Measurements from ENCODE around the gene BSND.
"Not testable (repeated sequence)": the region's sequence is repeated elsewhere in the genome, so short reads cannot be mapped to it uniquely, and the experiment has no call there.

Gene BSND

DNA sequence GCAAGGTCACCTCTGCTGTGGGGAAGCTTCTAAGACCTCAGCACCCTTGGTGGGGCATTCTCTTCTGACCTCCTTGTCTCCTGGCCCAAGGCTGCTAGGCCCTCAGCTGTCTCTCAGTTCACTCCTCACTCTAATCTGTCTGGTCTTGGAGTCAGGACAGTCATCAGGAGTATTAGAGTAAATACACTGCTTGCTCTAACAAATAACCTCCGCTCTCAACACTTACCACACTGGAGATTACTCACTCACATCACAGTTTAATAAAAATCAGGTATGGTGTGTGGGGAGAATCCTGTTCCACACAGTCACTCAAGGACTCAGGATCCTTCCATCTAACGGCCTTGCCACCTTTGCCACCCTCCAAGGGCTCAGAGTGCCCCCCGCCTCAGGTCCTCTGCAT is 44.9 kb upstream of the BSND start:
- DNase-seq (ENCODE audit: low read depth), result no peak
- no peak for TF ChIP-seq CTCF (conservative IDR thresholded peaks at IDR 0.05; ENCODE audit: low read length)
- H3K4me3 ChIP-seq (ENCODE audit: low read length), result no peak overlapping the region

DNA sequence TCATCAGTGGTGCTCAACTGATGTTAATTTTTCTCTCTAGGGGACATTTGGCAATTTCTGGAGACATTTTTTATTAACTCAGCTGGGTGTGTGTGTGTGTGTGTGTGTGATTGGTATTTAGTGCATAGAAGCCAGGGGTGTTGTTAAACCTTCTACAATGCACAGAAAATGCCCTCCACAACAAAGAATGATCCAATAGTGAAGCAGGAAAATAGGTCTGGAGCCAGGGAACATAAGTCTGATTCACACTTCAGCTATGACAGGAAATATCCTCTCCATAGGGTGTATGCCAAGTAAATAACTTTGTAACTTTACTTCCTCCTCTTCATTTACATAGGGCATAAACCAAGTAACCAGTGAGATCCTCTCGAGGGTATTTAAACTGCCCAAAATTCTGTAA is 43.4 kb upstream of the BSND start:
- H3K4me3 ChIP-seq (ENCODE audit: low read length), result no peak overlapping the region
- TF ChIP-seq CTCF (conservative IDR thresholded peaks at IDR 0.05; ENCODE audit: low read length), result no peak
- peak; percentile 70 for DNase-seq (ENCODE audit: low read depth)

DNA sequence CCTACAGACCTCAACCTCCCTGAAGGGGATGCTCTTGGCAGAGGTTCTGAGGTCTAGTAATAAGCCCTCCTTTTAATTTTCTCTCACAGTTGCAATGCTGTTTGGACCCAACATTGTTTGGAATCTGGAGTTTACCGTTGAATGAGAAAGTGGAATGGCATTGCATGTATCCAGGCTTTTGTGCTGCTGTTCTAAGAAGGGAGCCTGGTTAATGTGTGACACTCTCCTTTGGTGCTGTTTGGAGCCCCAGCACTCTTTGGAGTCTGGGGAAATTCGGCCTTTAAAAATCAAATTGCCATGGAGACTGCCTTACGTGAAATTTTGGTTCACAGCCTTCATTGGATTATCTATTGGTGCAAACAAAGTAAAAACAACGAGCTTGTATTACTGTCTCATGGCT is 42.0 kb upstream of the BSND start:
- no peak for TF ChIP-seq CTCF (conservative IDR thresholded peaks at IDR 0.05; ENCODE audit: low read length)
- no peak for DNase-seq (ENCODE audit: low read depth)
- H3K4me3 ChIP-seq (ENCODE audit: low read length), result no peak overlapping the region

- no peak overlapping the region for H3K4me3 ChIP-seq (ENCODE audit: low read length)
- no peak for DNase-seq (ENCODE audit: low read depth)
- no peak for TF ChIP-seq CTCF (conservative IDR thresholded peaks at IDR 0.05; ENCODE audit: low read length)
Measured at GRCh38 chr1:54959241-54959640, 39.5 kb upstream of the BSND start.

GRCh38 chr1:54962612-54963395 is 35.9 kb upstream of the BSND start:
- H3K4me3 ChIP-seq (ENCODE audit: low read length), result no peak overlapping the region
- no peak for TF ChIP-seq CTCF (conservative IDR thresholded peaks at IDR 0.05; ENCODE audit: low read length)
- DNase-seq (ENCODE audit: low read depth), result no peak

GRCh38 chr1:54963829-54964228 is 34.9 kb upstream of the BSND start:
- DNase-seq (ENCODE audit: low read depth); H3K4me3 ChIP-seq (ENCODE audit: low read length): not testable (repeated sequence)

- no peak for TF ChIP-seq CTCF (conservative IDR thresholded peaks at IDR 0.05; ENCODE audit: low read length)
- H3K4me3 ChIP-seq (ENCODE audit: low read length), result no peak overlapping the region
- DNase-seq (ENCODE audit: low read depth), result peak; percentile 69
Measured at GRCh38 chr1:54965624-54966340, 33.0 kb upstream of the BSND start.

Data from AG10803 (cell line).